ENCODE measurements around the gene DDX52.

GRCh38 chr17:37571674-37572073, 71.6 kb downstream of the DDX52 start:
- TF ChIP-seq GATA2 (IDR thresholded peaks at IDR 0.05; ENCODE audit: low read depth, low read length) (no peak), GATA3 (IDR thresholded peaks at IDR 0.05; ENCODE audit: low read depth, low read length) (no peak)
